KBM-7 (cell line): Measurements from ENCODE around the gene CCNK.
A peak's percentile ranks its signal among the peaks of the same experiment; 100 is the strongest.

ENCODE experiments used
- DNase-seq: peaks from one replicate; pipeline ENCODE4 v3.0.0-alpha.2; 2015
- in situ Hi-C: fragments of 300-500 bp; cut with MboI; formaldehyde crosslinking; loops from 2 replicates; pipeline ENCODE4 v1.14.3; 2020; ENCODE audit warnings: low sequenced_read_pairs, low pct_unique_long_range_greater_than_20kb, mixed read lengths

CCNK gene

DNA sequence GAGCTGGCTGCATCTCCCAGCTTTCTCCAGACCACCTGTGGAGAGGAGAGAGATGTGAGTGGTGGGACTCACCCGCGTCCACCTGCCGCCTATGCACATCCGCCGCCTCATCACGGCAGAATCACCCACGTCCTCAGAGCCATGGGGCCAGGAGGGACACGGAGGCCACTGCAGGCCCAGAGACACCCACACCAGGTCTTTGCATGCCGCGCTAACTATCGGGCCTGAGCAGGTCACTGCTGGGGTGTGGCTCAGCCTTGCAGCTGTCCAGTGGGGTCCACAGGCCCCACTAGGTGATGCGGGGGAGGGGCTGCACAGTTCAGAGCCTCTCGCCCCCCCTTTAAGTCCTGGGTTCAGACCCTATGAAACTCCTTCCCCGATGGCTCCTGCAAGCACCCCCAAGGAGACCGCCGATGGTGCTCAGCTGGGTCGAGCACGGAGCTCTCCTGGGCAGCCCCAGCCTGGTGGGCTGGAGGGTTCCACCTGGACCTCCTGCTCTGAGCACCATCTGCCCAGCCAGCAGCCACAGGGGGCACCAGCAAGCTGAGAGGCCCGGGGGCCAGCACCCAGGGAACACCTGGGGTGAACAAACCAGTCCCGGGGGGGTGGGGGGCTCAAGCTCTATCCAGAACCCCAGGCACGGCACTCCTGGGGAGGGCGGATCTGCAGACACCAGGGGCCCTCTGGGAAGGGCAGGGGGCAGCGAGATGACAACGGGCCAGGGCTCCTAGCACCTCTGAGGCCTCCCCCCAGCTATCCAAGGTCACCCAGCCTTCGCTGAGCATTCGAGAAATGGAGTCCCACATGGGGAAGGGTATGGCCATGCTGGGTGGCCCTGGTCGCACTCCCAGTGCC lies 34.3 kb downstream of the CCNK start:
- DNase-seq: no peak

GRCh38 chr14:99516156-99516870 lies 35.1 kb downstream of the CCNK start:
- in situ Hi-C loops: loop anchor here (25.0 kb wide), 1 partner anchor 371 kb away; no protein-coding TSS in a partner anchor
- no peak for DNase-seq

More for the DNA sequence above, 34.3 kb downstream of the CCNK start:
- in situ Hi-C loops: loop anchor here (25.0 kb wide), 1 partner anchor 372 kb away; no protein-coding TSS in a partner anchor

GRCh38 chr14:99516871-99517642 lies 35.8 kb downstream of the CCNK start:
- no peak for DNase-seq
- in situ Hi-C loops: loop anchor here (25.0 kb wide), 1 partner anchor 370 kb away; no protein-coding TSS in a partner anchor

DNA sequence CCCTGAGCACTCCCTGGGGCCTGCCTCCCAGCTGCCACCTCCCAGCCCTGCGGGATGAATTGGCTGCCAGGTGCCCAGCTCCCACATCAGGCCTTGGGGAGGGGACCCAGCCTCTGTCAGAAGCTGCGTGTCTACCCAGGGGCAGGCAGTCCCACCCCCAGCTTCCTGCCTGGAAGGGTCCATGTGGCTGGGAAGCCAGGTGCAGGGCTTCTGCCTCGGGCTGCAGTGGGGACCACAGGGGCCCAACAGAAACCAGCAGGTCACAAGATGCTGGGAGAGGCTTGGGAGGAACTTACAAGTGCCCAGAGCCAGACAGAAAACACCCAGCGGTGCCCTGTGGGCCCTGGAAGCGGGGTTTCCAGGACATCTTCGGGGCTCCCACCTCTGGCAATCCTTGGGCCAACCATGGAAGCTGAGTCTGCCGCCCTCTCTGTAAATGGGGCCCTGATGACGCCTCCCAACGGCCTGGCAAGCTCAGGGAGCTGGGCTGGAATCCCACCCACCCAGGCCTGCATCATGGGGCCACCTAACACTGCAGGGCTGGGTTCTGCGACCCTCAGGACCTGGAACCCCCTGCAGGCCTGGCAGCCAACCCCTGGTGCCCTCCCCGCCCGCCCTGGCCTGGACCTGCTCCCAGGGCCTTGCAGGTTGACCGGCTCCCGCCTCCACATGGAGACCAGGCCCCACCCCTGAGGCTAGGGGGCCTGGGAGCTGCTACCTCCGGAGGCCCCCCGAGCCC lies 36.6 kb downstream of the CCNK start:
- no peak for DNase-seq
- in situ Hi-C loops: loop anchor here (25.0 kb wide), 1 partner anchor 369 kb away; no protein-coding TSS in a partner anchor

- DNase-seq: peak; percentile 74
- in situ Hi-C loops: loop anchor here (25.0 kb wide), 1 partner anchor 369 kb away; no protein-coding TSS in a partner anchor
Observed at GRCh38 chr14:99518441-99519346, 37.5 kb downstream of the CCNK start.

- no peak for DNase-seq
- in situ Hi-C loops: loop anchor here (25.0 kb wide), 1 partner anchor 368 kb away; no protein-coding TSS in a partner anchor
Observed at GRCh38 chr14:99519347-99519881, 38.2 kb downstream of the CCNK start.

DNA sequence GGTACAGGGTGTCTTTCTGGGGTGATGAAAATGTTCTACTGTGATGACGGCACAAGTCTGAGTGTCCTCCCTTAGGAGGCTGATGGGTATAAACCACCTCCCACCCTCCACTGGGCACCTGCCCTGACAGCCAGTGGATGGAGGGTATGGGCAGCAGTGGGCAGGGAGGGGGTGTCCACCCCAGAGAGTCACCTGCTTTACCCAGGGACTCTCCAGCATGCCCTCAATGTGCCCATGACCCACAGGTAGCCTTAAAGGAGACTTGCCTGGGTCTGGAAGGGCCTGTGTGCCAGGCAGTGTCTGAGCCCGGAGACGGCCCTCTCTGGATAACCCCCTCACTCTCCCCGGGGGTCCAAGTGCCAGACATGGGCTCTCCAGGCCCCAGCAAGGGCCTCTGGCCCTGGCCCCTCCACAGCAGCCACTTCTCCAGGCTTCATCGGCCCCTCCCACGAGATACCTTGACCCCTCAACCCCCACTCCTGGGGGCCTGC lies 38.8 kb downstream of the CCNK start:
- in situ Hi-C loops: loop anchor here (10.0 to 25.0 kb wide), 2 partner anchors 105 to 367 kb away; no protein-coding TSS in a partner anchor
- DNase-seq: no peak

- no peak for DNase-seq
- in situ Hi-C loops: loop anchor here (10.0 to 25.0 kb wide), 2 partner anchors 104 to 367 kb away; no protein-coding TSS in a partner anchor
Observed at GRCh38 chr14:99520571-99521081, 39.4 kb downstream of the CCNK start.

DNA sequence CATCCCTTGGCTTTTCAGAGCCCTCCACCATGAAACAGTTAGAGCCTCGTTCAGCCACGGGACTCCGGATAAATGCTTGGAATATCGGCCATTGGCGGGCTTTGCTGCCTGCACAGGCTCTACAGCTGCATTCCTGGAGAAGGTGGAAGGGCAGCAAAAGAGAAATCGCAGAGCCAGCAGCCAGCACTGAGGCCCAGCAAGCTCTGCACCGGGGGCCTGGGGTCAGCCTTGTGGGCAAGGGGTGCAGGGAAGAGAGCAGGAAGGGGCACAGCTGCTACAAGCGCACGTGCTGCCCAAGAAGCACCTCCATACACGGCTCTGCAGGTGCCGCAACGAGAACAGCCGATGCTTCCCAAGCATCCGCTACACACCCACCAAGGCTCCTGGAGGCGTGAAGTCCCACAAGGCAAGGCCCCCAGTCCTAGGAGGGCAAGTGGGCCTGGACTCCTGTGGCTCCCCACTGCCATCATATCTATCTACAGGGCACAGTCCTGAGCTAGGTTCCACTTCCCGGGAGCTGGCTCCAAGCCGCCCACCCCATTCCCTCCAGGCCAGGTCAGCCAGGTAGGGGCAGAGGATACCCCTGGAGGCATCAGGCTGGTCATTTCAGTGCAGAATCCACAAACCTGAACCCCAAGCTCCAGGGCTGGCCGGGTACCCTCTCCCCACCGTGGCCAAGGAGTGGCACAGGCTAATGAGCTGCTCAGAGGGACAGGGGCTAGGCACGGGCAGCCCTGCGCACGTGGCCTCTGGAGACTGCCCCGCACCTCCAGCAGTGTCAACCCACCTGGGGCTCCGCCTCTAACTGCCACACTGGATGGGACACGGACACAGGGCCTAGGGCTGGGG lies 40.2 kb downstream of the CCNK start:
- in situ Hi-C loops: loop anchor here (10.0 to 25.0 kb wide), 2 partner anchors 103 to 366 kb away; no protein-coding TSS in a partner anchor
- no peak for DNase-seq

DNA sequence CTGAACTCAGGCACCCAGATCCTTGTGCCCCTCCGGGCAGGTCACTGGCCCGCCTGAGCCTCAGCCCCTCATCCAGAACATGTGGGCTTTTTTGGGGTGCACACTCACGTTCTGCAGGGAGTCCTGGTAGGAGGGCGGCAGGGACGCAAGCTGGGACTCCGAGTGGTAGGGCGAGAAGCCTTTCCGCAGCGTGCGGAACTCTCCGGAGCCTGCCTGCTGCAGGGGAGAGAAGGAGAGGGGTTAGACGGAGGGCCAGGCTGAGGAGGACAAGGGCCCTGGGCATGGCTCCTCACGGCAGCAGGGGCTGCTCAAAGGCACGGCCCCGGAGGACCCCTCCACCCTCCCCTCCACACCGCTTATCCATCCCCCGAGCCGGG lies 40.8 kb downstream of the CCNK start:
- no peak for DNase-seq
- in situ Hi-C loops: loop anchor here (10.0 to 25.0 kb wide), 2 partner anchors 103 to 365 kb away; no protein-coding TSS in a partner anchor

GRCh38 chr14:99522457-99522891 lies 41.3 kb downstream of the CCNK start:
- in situ Hi-C loops: loop anchor here (10.0 to 25.0 kb wide), 2 partner anchors 102 to 365 kb away; no protein-coding TSS in a partner anchor
- no peak for DNase-seq

- no peak for DNase-seq
- in situ Hi-C loops: loop anchor here (10.0 to 25.0 kb wide), 2 partner anchors 102 to 364 kb away; no protein-coding TSS in a partner anchor
Observed at GRCh38 chr14:99522934-99523703, 41.9 kb downstream of the CCNK start.

- in situ Hi-C loops: loop anchor here (10.0 to 25.0 kb wide), 2 partner anchors 101 to 364 kb away; no protein-coding TSS in a partner anchor
Observed at GRCh38 chr14:99523704-99524055, 42.5 kb downstream of the CCNK start.

GRCh38 chr14:99524091-99524661 lies 43.0 kb downstream of the CCNK start:
- in situ Hi-C loops: loop anchor here (10.0 to 25.0 kb wide), 2 partner anchors 101 to 363 kb away; no protein-coding TSS in a partner anchor
- no peak for DNase-seq

More at GRCh38 chr14:99523704-99524055, 42.5 kb downstream of the CCNK start:
- DNase-seq: no peak
